SK-N-SH (cell line): Measurements from ENCODE around the gene AFAP1.

Experiments used
- POLR2AphosphoS5 ChIP-seq: IDR thresholded peaks from 2 replicates; pipeline ENCODE4 v1.6.1; 2012; ENCODE audit warnings: low read depth, low read length
- RAD21 ChIP-seq: IDR thresholded peaks from 2 replicates; pipeline ENCODE4 v1.6.1; 2012; ENCODE audit warnings: mild to moderate bottlenecking, low read length
- TF ChIP-seq, protein P1 (sequence below): fragments of 200-600 bp; sonication (generic); IDR thresholded peaks from 2 replicates; pipeline ENCODE4 v1.6.1; 2017; ENCODE audit warnings: antibody characterized with exemption, mild to moderate bottlenecking, moderate library complexity

DNA sequence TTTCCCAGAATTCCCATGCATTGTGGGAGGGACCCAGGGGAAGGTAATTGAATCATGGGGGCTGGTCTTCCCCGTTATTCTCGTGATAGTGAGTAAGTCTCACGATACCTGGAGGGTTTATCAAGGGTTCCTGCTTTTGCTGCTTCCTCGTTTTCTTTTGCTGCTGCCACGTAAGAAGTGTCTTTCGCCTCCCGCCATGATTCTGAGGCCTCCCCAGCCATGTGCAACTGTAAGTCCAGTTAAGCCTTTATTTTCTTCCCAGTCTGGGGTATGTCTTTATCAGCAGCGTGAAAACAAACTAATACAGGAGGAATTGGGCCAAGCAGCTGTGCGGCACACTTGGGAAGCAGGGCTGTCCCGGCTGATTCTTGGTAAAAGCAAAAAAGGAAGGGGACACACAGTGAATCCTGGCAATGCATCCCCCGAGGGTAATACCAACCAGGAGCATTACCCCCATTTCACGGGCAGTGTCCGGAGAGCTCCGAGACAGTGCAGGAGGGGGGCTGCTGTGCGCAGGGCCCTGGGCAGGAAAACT is 185.7 kb downstream of the AFAP1 start:
- TF ChIP-seq, protein P1, sequence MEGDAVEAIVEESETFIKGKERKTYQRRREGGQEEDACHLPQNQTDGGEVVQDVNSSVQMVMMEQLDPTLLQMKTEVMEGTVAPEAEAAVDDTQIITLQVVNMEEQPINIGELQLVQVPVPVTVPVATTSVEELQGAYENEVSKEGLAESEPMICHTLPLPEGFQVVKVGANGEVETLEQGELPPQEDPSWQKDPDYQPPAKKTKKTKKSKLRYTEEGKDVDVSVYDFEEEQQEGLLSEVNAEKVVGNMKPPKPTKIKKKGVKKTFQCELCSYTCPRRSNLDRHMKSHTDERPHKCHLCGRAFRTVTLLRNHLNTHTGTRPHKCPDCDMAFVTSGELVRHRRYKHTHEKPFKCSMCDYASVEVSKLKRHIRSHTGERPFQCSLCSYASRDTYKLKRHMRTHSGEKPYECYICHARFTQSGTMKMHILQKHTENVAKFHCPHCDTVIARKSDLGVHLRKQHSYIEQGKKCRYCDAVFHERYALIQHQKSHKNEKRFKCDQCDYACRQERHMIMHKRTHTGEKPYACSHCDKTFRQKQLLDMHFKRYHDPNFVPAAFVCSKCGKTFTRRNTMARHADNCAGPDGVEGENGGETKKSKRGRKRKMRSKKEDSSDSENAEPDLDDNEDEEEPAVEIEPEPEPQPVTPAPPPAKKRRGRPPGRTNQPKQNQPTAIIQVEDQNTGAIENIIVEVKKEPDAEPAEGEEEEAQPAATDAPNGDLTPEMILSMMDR = no peak
- TF ChIP-seq POLR2AphosphoS5 (no peak), RAD21 (no peak)
